Measurements from ENCODE around the gene ARHGDIG.

DNA sequence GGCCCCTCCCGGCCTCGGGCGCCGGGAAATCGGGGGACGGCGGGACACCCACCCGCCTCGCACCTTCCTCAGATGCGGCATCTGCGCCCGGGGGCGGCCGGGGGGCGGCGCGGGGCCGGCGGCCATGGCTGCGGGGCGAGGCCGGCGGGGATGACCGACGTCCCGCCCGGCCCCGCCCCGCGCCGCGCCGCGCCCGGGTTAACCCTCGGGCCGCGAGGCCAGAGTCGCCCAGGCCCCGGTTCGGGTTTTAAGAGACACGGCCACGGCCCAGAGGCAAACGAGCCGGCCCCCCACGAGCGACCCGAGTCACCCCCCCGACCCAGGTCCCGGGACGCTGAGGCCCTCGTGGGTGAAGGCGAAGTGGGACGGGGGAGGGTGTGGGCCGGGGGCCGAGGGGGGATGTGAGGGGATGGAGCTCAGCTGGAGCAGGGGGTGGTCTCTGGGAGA lies 4.6 kb upstream of the ARHGDIG start, which contains the start of gene RGS11:
- TF ChIP-seq, protein P1, sequence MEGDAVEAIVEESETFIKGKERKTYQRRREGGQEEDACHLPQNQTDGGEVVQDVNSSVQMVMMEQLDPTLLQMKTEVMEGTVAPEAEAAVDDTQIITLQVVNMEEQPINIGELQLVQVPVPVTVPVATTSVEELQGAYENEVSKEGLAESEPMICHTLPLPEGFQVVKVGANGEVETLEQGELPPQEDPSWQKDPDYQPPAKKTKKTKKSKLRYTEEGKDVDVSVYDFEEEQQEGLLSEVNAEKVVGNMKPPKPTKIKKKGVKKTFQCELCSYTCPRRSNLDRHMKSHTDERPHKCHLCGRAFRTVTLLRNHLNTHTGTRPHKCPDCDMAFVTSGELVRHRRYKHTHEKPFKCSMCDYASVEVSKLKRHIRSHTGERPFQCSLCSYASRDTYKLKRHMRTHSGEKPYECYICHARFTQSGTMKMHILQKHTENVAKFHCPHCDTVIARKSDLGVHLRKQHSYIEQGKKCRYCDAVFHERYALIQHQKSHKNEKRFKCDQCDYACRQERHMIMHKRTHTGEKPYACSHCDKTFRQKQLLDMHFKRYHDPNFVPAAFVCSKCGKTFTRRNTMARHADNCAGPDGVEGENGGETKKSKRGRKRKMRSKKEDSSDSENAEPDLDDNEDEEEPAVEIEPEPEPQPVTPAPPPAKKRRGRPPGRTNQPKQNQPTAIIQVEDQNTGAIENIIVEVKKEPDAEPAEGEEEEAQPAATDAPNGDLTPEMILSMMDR (IDR thresholded peaks at IDR 0.05; ENCODE audit: low read depth, low read length, poor library complexity, severe bottlenecking): no peak
- TF ChIP-seq EZH2phosphoT487 (IDR thresholded peaks at IDR 0.05; ENCODE audit: borderline replicate concordance, low read length): no peak

All from DOHH2 (cell line).